ENCODE measurements around the gene KICS2. TPM values are rescaled to one million over a fixed set of nuclear protein-coding genes. Genes with fewer than 3 reads are reported as not detected.

The KICS2 gene
- total and polyA plus RNA-seq, 2 of the 8 experiments (the other 6 are each of a cell fraction or from before 2014, with no cell fraction given): 5.6 to 9.5 TPM

GRCh38 chr12:64203036-64203435, 19.1 kb downstream of the KICS2 start:
- ChIA-PET POLR2A (ENCODE audit: partially characterized antibody) (interaction anchor here (0.5 to 0.6 kb wide), 2 partner anchors 295 to 408 kb away, joined by 3 read pairs; no protein-coding TSS in a partner anchor), CTCF (ENCODE audit: partially characterized antibody) (interaction anchor here (1.8 kb wide), 1 partner anchor 9 kb away, joined by 3 read pairs; no protein-coding TSS in a partner anchor)
- Histone ChIP-seq H4K91ac (replicated peaks; ENCODE audit: insufficient read length, low read length) (no peak overlapping the region), H2BK20ac (ENCODE audit: low read length) (no peak overlapping the region), H2BK120ac (replicated peaks; ENCODE audit: low read depth, low read length) (no peak overlapping the region), H3K4me3 (ENCODE audit: extremely low read depth in 1 of 4, insufficient read depth in 2 of 4, low read depth in 3 of 4, low read length in 4 of 4) (no peak overlapping the region), H4K20me1 (replicated peaks in 1 of 2; ENCODE audit: control insufficient read depth in 1 of 2, insufficient read depth in 2 of 2, low read length in 2 of 2) (no peaks in the 10 kb centered on the region), H2BK15ac (ENCODE audit: low read length) (no peak overlapping the region), H2AFZ (ENCODE audit: low read length) (no peak overlapping the region), H3K4ac (replicated peaks; ENCODE audit: insufficient read length, low read depth, low read length) (no peak overlapping the region), H3K27me3 (replicated peaks in 1 of 4; ENCODE audit: control insufficient read depth in 3 of 4, extremely low read depth in 1 of 4, insufficient read depth in 3 of 4, low read length in 3 of 4) (no peaks in the 10 kb centered on the region), H3K18ac (ENCODE audit: extremely low read depth, low read length) (no peak overlapping the region), H3K14ac (ENCODE audit: insufficient read length) (no peak overlapping the region), H3K79me1 (ENCODE audit: low read depth, low read length) (no peaks in the 10 kb centered on the region), H3K4me1 (replicated peaks in 1 of 4; ENCODE audit: control insufficient read depth in 3 of 4, insufficient read depth in 4 of 4, low read length in 3 of 4) (no peaks in the 10 kb centered on the region), H3K9ac (replicated peaks in 1 of 4; ENCODE audit: extremely low read depth in 1 of 4, low read depth in 3 of 4, low read length in 3 of 4) (no peak overlapping the region), H3K27ac (ENCODE audit: low read depth, low read length) (no peak overlapping the region), H3K36me3 (ENCODE audit: control insufficient read depth in 2 of 4, insufficient read depth in 4 of 4, low read length in 3 of 4) (no peaks in the 10 kb centered on the region), H4K8ac (ENCODE audit: extremely low read depth, insufficient read depth, low read length) (no peak overlapping the region), H3K79me2 (ENCODE audit: control insufficient read depth in 1 of 2, insufficient read depth in 2 of 2, low read length in 2 of 2) (no peaks in the 10 kb centered on the region), H3K23me2 (ENCODE audit: low read depth, low read length) (no peaks in the 10 kb centered on the region), H2BK12ac (ENCODE audit: low read depth, low read length) (no peak overlapping the region), H2AK5ac (ENCODE audit: low read depth, low read length) (no peak overlapping the region), H4K5ac (ENCODE audit: insufficient read length, low read depth, low read length) (no peak overlapping the region), H3K9me3 (ENCODE audit: insufficient read depth in 2 of 2, low read depth in 1 of 2, low read length in 1 of 2) (no peaks in the 10 kb centered on the region), H3K4me2 (ENCODE audit: insufficient read depth in 1 of 2, low read depth in 2 of 2, low read length in 2 of 2) (no peak overlapping the region), H2BK5ac (ENCODE audit: low read depth, low read length) (no peak overlapping the region), H3K23ac (ENCODE audit: insufficient read length) (no peak overlapping the region), H3K56ac (replicated peaks; ENCODE audit: insufficient read length, low read depth, low read length) (no peak overlapping the region)
- DNase-seq (ENCODE audit: low read depth in 1 of 2, low spot score in 2 of 2) (no peak), FAIRE-seq (no peak)
- WGBS, 2 experiments (ENCODE audit: extremely low coverage in 1 of 2, insufficient coverage in 1 of 2, insufficient read length in 1 of 2, insufficient replicate concordance in 2 of 2, low coverage in 1 of 2, low lambda C conversion rate in 2 of 2, missing lambda C conversion rate in 1 of 2): 93% methylated on average over 5 of the region's 5 CpGs; no CpG with 5 or more reads in 1 of the 2 experiments
- TF ChIP-seq GTF2F1 (IDR thresholded peaks at IDR 0.05; ENCODE audit: borderline replicate concordance, low read depth, low read length) (no peak), CTCF (IDR thresholded peaks at IDR 0.05; ENCODE audit: control extremely low read depth in 1 of 3, insufficient read depth in 1 of 3, low read depth in 1 of 3, low read length in 3 of 3) (no peak), NRF1 (IDR thresholded peaks at IDR 0.05; ENCODE audit: low read depth, low read length) (no peak), CBX8 (IDR thresholded peaks at IDR 0.05; ENCODE audit: borderline replicate concordance, low read depth, low read length) (no peak), SAP30 (IDR thresholded peaks at IDR 0.05; ENCODE audit: insufficient read depth, insufficient replicate concordance, low read length) (no peak), CEBPB (IDR thresholded peaks at IDR 0.05; ENCODE audit: low read depth, low read length) (no peak), JUND (IDR thresholded peaks at IDR 0.05; ENCODE audit: low read length) (no peak), TAF7 (optimal IDR thresholded peaks at IDR 0.05; ENCODE audit: borderline replicate concordance, low read depth, low read length) (no peak), YY1 (IDR thresholded peaks at IDR 0.05; ENCODE audit: low read depth, low read length) (no peak), RNF2 (IDR thresholded peaks at IDR 0.05; ENCODE audit: borderline replicate concordance, low read depth, low read length, missing control alignments, poor library complexity, severe bottlenecking) (no peak), EP300 (IDR thresholded peaks at IDR 0.05; ENCODE audit: borderline replicate concordance in 1 of 2, low read depth in 2 of 2, low read length in 2 of 2) (no peak)
